Measurements from ENCODE around the gene CHCHD6.

DNA sequence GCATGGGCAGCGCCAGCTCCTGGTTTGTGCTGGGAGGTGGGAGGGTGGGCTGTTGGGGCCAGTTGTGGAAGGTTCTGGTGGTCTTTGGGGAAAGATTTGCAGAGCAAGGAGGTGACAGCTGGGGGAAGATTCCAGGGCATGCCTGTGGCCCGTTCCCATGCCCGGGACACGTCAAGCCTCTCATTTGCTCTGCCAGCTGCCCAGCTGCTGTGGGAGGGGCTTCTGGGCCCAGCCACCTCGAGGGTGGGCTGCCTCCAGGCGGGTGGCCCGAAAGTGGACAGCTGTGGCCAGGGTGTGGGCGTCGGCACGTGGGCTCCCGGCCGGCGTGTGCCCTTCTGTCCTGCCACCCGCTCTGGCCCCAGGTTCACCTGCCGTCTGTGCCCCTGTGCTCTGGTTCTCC, 296.1 kb downstream of the CHCHD6 start:
- TF ChIP-seq, protein P1, sequence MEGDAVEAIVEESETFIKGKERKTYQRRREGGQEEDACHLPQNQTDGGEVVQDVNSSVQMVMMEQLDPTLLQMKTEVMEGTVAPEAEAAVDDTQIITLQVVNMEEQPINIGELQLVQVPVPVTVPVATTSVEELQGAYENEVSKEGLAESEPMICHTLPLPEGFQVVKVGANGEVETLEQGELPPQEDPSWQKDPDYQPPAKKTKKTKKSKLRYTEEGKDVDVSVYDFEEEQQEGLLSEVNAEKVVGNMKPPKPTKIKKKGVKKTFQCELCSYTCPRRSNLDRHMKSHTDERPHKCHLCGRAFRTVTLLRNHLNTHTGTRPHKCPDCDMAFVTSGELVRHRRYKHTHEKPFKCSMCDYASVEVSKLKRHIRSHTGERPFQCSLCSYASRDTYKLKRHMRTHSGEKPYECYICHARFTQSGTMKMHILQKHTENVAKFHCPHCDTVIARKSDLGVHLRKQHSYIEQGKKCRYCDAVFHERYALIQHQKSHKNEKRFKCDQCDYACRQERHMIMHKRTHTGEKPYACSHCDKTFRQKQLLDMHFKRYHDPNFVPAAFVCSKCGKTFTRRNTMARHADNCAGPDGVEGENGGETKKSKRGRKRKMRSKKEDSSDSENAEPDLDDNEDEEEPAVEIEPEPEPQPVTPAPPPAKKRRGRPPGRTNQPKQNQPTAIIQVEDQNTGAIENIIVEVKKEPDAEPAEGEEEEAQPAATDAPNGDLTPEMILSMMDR (conservative IDR thresholded peaks at IDR 0.05), result no peak
- TF ChIP-seq EZH2 (IDR thresholded peaks at IDR 0.05; ENCODE audit: low read depth), result no peak

Data from PC-9 (cell line).